ENCODE results near the gene COL4A6. TPM values are rescaled to one million over a fixed set of nuclear protein-coding genes. Genes with fewer than 3 reads are reported as not detected.

The COL4A6 gene
- total and polyA plus RNA-seq, 2 of the 8 experiments (the other 6 are each of a cell fraction or from before 2014, with no cell fraction given) = 5.9 to 11.8 TPM

DNA sequence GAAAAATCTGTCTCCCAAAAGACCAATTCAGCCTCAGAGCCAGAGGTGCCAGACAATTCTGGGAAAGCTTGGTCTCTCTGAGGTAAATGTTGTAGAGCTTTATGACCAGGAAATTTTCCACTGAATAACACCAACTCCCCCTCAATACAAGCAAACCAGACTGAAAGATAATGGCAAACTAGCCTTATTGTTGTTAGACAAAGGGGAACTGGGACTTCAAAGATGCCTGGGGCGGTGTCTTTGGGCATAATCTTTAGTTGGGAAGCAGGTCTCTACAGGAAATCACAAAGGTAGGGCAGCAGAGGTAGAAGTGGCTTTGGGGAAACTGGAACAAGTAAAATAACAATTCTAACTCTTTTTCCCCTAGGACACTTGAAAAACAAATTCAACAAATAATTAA is 12.0 kb downstream of the COL4A6 start (continued):
- TF ChIP-seq, protein P1, sequence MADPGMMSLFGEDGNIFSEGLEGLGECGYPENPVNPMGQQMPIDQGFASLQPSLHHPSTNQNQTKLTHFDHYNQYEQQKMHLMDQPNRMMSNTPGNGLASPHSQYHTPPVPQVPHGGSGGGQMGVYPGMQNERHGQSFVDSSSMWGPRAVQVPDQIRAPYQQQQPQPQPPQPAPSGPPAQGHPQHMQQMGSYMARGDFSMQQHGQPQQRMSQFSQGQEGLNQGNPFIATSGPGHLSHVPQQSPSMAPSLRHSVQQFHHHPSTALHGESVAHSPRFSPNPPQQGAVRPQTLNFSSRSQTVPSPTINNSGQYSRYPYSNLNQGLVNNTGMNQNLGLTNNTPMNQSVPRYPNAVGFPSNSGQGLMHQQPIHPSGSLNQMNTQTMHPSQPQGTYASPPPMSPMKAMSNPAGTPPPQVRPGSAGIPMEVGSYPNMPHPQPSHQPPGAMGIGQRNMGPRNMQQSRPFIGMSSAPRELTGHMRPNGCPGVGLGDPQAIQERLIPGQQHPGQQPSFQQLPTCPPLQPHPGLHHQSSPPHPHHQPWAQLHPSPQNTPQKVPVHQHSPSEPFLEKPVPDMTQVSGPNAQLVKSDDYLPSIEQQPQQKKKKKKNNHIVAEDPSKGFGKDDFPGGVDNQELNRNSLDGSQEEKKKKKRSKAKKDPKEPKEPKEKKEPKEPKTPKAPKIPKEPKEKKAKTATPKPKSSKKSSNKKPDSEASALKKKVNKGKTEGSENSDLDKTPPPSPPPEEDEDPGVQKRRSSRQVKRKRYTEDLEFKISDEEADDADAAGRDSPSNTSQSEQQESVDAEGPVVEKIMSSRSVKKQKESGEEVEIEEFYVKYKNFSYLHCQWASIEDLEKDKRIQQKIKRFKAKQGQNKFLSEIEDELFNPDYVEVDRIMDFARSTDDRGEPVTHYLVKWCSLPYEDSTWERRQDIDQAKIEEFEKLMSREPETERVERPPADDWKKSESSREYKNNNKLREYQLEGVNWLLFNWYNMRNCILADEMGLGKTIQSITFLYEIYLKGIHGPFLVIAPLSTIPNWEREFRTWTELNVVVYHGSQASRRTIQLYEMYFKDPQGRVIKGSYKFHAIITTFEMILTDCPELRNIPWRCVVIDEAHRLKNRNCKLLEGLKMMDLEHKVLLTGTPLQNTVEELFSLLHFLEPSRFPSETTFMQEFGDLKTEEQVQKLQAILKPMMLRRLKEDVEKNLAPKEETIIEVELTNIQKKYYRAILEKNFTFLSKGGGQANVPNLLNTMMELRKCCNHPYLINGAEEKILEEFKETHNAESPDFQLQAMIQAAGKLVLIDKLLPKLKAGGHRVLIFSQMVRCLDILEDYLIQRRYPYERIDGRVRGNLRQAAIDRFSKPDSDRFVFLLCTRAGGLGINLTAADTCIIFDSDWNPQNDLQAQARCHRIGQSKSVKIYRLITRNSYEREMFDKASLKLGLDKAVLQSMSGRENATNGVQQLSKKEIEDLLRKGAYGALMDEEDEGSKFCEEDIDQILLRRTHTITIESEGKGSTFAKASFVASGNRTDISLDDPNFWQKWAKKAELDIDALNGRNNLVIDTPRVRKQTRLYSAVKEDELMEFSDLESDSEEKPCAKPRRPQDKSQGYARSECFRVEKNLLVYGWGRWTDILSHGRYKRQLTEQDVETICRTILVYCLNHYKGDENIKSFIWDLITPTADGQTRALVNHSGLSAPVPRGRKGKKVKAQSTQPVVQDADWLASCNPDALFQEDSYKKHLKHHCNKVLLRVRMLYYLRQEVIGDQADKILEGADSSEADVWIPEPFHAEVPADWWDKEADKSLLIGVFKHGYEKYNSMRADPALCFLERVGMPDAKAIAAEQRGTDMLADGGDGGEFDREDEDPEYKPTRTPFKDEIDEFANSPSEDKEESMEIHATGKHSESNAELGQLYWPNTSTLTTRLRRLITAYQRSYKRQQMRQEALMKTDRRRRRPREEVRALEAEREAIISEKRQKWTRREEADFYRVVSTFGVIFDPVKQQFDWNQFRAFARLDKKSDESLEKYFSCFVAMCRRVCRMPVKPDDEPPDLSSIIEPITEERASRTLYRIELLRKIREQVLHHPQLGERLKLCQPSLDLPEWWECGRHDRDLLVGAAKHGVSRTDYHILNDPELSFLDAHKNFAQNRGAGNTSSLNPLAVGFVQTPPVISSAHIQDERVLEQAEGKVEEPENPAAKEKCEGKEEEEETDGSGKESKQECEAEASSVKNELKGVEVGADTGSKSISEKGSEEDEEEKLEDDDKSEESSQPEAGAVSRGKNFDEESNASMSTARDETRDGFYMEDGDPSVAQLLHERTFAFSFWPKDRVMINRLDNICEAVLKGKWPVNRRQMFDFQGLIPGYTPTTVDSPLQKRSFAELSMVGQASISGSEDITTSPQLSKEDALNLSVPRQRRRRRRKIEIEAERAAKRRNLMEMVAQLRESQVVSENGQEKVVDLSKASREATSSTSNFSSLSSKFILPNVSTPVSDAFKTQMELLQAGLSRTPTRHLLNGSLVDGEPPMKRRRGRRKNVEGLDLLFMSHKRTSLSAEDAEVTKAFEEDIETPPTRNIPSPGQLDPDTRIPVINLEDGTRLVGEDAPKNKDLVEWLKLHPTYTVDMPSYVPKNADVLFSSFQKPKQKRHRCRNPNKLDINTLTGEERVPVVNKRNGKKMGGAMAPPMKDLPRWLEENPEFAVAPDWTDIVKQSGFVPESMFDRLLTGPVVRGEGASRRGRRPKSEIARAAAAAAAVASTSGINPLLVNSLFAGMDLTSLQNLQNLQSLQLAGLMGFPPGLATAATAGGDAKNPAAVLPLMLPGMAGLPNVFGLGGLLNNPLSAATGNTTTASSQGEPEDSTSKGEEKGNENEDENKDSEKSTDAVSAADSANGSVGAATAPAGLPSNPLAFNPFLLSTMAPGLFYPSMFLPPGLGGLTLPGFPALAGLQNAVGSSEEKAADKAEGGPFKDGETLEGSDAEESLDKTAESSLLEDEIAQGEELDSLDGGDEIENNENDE (IDR thresholded peaks at IDR 0.05; ENCODE audit: insufficient replicate concordance, low read length) = no peak
- TF ChIP-seq SP2 (IDR thresholded peaks at IDR 0.05; ENCODE audit: low read length) = no peak
- TF ChIP-seq CHD1 (IDR thresholded peaks at IDR 0.05; ENCODE audit: low read depth, low read length) = no peak
- no peak for TF ChIP-seq TEAD4 (IDR thresholded peaks at IDR 0.05; ENCODE audit: low read depth, low read length)
- no peak for TF ChIP-seq KDM4A (IDR thresholded peaks at IDR 0.05; ENCODE audit: low read depth, low read length, severe bottlenecking)
- no peak for TF ChIP-seq HDAC6 (IDR thresholded peaks at IDR 0.05; ENCODE audit: low read depth, low read length)
- TF ChIP-seq POLR2A (IDR thresholded peaks at IDR 0.05; ENCODE audit: control extremely low read depth in 1 of 2, low read depth in 2 of 2, low read length in 2 of 2) = no peak
- TF ChIP-seq TAF1 (IDR thresholded peaks at IDR 0.05; ENCODE audit: low read depth, low read length) = no peak
- TF ChIP-seq YY1 (IDR thresholded peaks at IDR 0.05; ENCODE audit: low read depth, low read length) = no peak
- TF ChIP-seq MAFK (IDR thresholded peaks at IDR 0.05; ENCODE audit: low read depth, low read length) = no peak

Measured in H1 (cell line).